GM19240 (cell line): ENCODE data around the gene IFT81.
"Not testable (repeated sequence)": the region's sequence is repeated elsewhere in the genome, so short reads cannot be mapped to it uniquely, and the experiment has no call there.

ENCODE experiments used
- DNase-seq: peaks from one replicate; pipeline ENCODE4 v3.0.0; 2011; ENCODE audit warnings: low spot score; ENCODE audit not compliant: insufficient read length

The IFT81 gene

GRCh38 chr12:110107369-110108281 is 16.5 kb upstream of the IFT81 start:
- DNase-seq, result no peak

DNA sequence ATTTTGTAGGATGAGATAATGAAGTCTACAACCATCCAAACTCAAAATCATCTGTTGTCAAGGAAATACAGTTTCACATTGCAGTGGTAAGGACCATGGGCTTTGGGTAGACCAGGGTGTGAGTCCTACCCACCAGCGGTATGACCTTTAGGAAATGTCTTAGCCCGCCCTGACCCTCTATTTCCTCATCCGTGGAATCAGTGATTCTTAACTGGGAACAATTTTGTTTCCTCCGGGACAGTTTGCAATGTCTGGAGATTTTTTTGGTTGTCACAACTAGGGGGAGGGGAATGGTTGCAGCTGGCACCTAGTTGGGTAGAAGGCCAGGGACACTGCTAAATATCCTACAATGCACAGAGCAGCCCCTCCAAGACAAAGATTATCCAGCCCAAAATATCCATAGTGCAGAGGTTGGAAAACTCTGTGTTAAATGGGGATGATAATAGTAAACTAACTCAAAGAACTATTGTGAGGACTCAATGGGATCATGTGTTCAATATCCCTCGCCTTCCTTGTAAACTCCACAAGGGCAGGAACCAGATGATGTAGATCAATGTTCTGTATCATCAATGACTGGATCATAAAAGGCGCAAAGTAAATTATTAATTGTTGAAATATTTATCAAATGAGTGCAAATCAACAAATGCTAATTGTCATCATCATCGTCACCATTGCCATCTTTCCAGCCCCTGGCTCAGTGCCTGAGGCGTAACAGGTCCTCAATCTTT is 15.7 kb upstream of the IFT81 start:
- no peak for DNase-seq

GRCh38 chr12:110109037-110109836 is 14.9 kb upstream of the IFT81 start:
- no peak for DNase-seq

DNA sequence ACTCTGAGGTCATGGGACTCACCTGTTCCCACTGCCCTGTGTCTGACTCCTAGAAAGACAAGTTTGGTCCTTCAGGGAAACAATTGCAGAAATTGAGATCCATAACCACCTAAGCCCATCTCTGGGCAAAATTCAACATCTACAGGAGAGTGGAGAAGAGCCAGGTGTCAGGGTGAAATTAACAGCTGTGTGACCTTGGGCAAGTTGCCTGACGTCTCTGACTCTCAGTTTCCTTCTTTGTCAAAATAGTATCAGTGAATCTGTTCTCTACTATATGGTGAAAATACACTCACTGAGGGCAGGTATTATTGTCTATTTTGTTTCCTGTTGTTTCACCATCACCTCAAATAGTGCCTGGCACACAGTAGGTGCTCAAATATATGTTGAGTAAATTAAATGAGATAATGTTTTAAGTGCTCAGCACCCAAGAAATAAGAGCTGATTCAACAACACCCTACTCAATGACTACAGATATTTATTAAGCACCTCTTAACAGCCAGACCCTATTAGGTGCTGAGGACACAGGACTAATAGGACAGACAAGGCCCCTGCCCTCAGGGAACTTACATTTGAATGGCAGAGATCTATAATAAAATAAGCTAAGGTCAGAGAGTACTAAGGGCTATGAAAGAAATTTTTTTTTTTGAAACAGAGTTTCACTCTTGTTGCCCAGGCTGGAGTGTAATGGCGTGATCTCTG is 14.2 kb upstream of the IFT81 start:
- no peak for DNase-seq

DNA sequence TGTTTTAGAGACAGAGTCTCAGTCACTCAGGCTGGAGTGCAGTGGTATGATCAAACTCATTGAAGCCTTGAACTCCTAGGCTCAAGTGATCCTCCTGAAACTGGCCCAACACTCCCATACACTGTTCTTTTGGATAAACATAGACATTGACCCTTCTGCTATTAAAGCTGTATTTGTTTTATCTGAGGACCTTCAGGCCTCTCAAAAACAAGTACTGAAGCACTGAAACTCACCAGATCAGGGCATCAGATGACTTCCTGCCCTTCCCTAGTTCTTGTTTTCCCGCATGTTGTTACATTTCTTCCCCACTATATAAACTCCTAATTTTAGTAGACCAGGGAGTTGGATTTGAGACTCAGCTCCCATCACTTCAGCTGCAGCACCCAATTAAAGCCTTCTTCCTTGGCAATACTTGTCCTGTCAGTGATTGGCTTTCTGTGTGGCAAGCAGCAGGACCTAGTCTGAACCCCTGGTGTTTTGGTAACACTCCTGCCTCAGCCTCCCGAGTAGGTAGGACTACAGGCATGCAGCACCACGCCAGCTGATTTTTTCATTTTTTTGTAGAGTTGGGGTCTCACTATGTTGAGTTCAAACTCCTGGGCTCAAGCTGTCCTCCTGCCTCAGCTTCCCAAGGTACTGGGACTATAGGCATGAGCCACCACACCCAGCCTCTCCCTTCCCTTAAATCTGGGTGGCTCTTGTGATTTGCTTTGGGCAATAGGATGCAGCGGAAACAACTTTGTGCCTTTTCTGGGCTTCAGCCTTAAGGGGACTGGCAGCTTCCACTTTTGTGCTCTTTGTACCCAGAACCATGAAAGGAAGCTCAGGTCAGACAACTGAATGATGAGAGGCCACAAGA is 12.5 kb upstream of the IFT81 start:
- no peak for DNase-seq

- no peak for DNase-seq
These were observed 11.9 kb upstream of the IFT81 start for GRCh38 chr12:110112335-110112660.

- DNase-seq, result no peak
These were observed 9.6 kb upstream of the IFT81 start for GRCh38 chr12:110114528-110114937.

GRCh38 chr12:110115675-110116074 is 8.5 kb upstream of the IFT81 start:
- no peak for DNase-seq

DNA sequence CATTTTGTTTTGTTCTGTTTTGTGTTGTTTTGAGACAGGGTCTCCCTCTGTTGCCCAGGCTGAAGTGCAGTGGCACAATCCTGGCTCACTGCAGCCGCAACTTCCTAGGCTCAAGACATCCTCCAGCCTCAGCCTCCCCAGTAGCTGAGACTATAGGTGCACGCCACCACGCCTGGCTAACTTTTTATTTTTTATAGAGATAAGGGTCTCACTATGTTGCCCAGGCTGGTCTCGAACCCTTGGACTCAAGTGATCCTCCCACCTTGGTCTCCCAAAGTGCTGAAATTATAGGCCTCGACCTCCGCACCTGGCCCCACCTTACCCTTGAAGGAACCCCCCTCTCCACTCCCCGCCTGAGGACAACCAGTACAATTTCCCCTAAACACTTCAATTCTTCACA is 7.5 kb upstream of the IFT81 start:
- no peak for DNase-seq

GRCh38 chr12:110117210-110117609 is 6.9 kb upstream of the IFT81 start:
- not testable (repeated sequence) for DNase-seq

- DNase-seq, result no peak
These were observed 6.0 kb upstream of the IFT81 start for GRCh38 chr12:110117956-110118685.

- no peak for DNase-seq
These were observed 1.2 kb upstream of the IFT81 start for GRCh38 chr12:110122929-110123328.

DNA sequence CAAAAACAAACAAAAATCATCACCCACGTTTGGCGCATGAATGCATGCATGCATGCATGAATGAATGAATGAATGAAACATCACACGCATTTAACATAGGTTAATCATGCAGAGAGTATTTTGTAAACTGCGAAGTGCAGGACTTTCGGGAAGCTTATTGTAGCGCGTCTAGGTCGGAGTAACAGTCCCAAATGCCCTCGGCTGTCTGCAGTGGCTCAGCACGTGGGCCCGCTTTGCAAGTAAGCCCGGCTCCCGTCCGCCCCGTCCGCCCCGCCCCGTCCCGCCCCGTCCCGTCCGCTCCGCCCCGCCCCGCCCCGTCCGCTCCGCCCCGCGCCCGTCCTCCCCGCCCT is 263 bp upstream of the IFT81 start:
- DNase-seq, result no peak

- DNase-seq, result no peak
These were observed 2.4 kb downstream of the IFT81 start for GRCh38 chr12:110126557-110126956.

- no peak for DNase-seq
These were observed 10.7 kb downstream of the IFT81 start for GRCh38 chr12:110134691-110135411.

DNA sequence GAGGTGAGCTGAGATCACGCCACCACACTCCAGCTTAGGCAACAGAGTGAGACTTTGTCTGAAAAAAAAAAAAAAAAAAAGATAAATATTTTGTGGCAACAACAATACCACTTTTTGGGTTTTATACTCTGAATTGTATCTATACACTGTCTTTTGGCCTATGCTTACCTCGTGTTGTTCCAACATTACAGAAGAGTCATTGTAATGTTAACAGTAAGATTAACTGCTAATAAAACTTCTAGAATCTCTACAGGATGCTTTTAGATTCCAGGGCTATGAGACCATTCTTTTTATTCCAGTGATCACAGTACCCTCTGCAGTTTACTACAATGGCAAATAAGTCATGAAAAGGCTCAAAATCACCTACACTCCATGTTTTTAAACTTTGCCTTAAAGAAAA is 11.6 kb downstream of the IFT81 start:
- no peak for DNase-seq

GRCh38 chr12:110137786-110138185 is 13.6 kb downstream of the IFT81 start:
- no peak for DNase-seq

GRCh38 chr12:110141389-110141788 is 17.2 kb downstream of the IFT81 start:
- no peak for DNase-seq

GRCh38 chr12:110146986-110147385 is 22.8 kb downstream of the IFT81 start:
- DNase-seq, result no peak
